HL-60 (cell line): ENCODE results near the gene FARP1.

Experiments
- DNase-seq, 2 experiments: peaks; one replicate each; pipeline ENCODE4 v3.0.0-alpha.2; 2010 to 2020; ENCODE audit warnings: low read depth in 1 of 2, low spot score in 1 of 2
- H3K27ac ChIP-seq: fragments of 250-450 bp; sonication (Bioruptor Pico); replicated peaks from 2 replicates; pipeline ENCODE4 v1.5.1; 2020; ENCODE audit warnings: mild to moderate bottlenecking, moderate library complexity
- H3K27me3 ChIP-seq: fragments of 250-450 bp; sonication (Bioruptor Pico); 2 replicates; pipeline ENCODE4 v1.5.1; 2021; ENCODE audit warnings: mild to moderate bottlenecking, moderate library complexity; ENCODE audit not compliant: insufficient read depth, poor library complexity, severe bottlenecking
- H3K4me3 ChIP-seq: replicated peaks from 2 replicates; pipeline ENCODE4 v1.5.1; 2011; ENCODE audit warnings: mild to moderate bottlenecking, control low read depth, low read length; ENCODE audit not compliant: insufficient read depth
- GABPA ChIP-seq: IDR thresholded peaks from 2 replicates; pipeline ENCODE4 v1.6.1; 2012; ENCODE audit warnings: low read depth
- POLR2AphosphoS5 ChIP-seq: IDR thresholded peaks from 2 replicates; pipeline ENCODE4 v1.6.1; 2012; ENCODE audit warnings: low read depth
- SPI1 ChIP-seq: IDR thresholded peaks from 2 replicates; pipeline ENCODE4 v1.6.1; 2012; ENCODE audit warnings: low read depth, mild to moderate bottlenecking, borderline replicate concordance
- TF ChIP-seq, protein P1 (sequence below): IDR thresholded peaks from one replicate; pipeline ENCODE4 v1.5.1; 2011; ENCODE audit warnings: low read length, control low read depth, inconsistent platforms; ENCODE audit not compliant: insufficient read depth
- TF ChIP-seq, protein P2 (sequence below): IDR thresholded peaks from 2 replicates; pipeline ENCODE4 v1.6.1; 2012; ENCODE audit warnings: low read depth; ENCODE audit not compliant: insufficient replicate concordance

Gene FARP1

DNA sequence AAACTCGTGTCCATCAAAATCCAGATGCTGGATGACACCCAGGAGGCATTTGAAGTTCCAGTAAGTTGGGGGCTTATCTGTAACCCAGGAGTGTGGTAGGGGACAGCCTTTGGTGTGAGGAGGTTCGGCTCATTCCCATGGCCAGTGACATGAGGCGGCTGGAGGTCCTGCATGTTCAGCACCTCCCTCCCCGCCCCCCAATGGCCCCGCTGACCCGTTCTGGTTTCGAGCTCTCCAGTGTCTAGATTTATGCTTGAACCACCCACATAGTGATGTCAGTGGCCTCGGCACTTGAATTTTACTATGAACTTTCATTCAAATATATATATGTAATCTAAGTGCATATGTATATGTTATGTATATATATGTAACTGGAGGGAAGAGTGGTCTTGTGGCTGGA is 70.5 kb downstream of the FARP1 start:
- H3K27me3 ChIP-seq, result peaks cover 2% of the 10 kb centered on the region
- TF ChIP-seq SPI1 (no peak), POLR2AphosphoS5 (no peak), GABPA (no peak)
- TF ChIP-seq, protein P1, sequence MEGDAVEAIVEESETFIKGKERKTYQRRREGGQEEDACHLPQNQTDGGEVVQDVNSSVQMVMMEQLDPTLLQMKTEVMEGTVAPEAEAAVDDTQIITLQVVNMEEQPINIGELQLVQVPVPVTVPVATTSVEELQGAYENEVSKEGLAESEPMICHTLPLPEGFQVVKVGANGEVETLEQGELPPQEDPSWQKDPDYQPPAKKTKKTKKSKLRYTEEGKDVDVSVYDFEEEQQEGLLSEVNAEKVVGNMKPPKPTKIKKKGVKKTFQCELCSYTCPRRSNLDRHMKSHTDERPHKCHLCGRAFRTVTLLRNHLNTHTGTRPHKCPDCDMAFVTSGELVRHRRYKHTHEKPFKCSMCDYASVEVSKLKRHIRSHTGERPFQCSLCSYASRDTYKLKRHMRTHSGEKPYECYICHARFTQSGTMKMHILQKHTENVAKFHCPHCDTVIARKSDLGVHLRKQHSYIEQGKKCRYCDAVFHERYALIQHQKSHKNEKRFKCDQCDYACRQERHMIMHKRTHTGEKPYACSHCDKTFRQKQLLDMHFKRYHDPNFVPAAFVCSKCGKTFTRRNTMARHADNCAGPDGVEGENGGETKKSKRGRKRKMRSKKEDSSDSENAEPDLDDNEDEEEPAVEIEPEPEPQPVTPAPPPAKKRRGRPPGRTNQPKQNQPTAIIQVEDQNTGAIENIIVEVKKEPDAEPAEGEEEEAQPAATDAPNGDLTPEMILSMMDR, result no peak
- TF ChIP-seq, protein P2, sequence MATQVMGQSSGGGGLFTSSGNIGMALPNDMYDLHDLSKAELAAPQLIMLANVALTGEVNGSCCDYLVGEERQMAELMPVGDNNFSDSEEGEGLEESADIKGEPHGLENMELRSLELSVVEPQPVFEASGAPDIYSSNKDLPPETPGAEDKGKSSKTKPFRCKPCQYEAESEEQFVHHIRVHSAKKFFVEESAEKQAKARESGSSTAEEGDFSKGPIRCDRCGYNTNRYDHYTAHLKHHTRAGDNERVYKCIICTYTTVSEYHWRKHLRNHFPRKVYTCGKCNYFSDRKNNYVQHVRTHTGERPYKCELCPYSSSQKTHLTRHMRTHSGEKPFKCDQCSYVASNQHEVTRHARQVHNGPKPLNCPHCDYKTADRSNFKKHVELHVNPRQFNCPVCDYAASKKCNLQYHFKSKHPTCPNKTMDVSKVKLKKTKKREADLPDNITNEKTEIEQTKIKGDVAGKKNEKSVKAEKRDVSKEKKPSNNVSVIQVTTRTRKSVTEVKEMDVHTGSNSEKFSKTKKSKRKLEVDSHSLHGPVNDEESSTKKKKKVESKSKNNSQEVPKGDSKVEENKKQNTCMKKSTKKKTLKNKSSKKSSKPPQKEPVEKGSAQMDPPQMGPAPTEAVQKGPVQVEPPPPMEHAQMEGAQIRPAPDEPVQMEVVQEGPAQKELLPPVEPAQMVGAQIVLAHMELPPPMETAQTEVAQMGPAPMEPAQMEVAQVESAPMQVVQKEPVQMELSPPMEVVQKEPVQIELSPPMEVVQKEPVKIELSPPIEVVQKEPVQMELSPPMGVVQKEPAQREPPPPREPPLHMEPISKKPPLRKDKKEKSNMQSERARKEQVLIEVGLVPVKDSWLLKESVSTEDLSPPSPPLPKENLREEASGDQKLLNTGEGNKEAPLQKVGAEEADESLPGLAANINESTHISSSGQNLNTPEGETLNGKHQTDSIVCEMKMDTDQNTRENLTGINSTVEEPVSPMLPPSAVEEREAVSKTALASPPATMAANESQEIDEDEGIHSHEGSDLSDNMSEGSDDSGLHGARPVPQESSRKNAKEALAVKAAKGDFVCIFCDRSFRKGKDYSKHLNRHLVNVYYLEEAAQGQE, result no peak
- DNase-seq, result no peak
- H3K27ac ChIP-seq, result no peak overlapping the region
- H3K4me3 ChIP-seq, result no peak overlapping the region

DNA sequence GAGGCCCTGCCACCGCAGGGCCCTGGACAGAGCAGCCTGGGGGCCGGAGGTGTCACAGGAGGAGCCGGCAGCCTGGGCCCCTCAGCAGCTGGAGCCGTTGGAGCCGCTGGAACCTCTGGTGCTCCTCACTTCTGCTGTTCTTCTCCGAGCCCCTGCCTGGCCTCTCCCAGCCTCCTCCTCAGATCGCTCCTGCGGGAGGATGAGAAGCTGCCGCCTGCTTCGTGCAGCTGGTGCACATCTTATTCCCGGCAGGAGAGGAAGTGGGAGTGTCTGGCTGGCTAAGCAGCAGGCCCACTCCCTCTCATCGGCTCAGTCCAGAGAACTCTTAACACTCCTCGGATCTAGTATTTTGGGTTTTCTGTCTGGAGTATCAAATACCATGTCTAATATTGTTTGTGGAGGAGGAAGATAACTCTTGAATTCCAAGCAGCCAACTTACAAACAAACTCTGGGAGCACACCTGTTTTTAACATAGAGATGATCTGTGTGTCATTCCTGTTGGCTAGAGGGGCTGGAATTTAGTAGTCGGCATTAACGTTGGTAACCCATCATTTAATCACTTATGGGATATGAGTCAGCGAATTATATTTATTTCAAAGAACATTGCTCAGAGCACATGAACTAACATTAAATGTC is 71.2 kb downstream of the FARP1 start:
- H3K27ac ChIP-seq, result no peak overlapping the region
- TF ChIP-seq SPI1 (no peak), POLR2AphosphoS5 (no peak), GABPA (no peak)
- TF ChIP-seq, protein P1, result no peak
- TF ChIP-seq, protein P2, result no peak
- no peak overlapping the region for H3K4me3 ChIP-seq
- H3K27me3 ChIP-seq, result peaks cover 2% of the 10 kb centered on the region
- DNase-seq, result no peak

DNA sequence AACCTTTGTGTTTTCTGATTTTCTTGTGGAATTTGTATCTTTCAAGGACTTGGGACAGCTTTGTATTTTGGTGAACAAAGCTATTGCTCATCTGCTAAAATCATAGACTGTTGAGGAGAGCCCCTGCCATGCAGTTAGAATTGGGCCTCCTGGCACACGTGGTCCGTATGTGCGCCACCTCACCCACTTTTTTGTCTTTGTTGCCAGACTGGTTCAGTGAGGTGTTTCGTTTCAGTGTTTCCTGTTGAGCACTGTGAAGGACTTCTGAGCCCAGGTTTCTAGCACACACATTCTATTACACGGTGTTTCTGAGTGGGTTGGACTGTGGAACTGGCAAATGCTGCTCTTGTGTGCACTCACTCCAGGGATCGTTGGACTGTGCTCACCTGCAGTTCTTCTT is 71.8 kb downstream of the FARP1 start:
- Histone ChIP-seq H3K27me3 (peaks cover 2% of the 10 kb centered on the region), H3K4me3 (no peak overlapping the region), H3K27ac (no peak overlapping the region)
- no peak for DNase-seq
- TF ChIP-seq, protein P2, result no peak
- no peak for TF ChIP-seq SPI1
- TF ChIP-seq, protein P1, result no peak
- no peak for TF ChIP-seq GABPA
- TF ChIP-seq POLR2AphosphoS5, result no peak
